Aorta (tissue), 5 donors: ENCODE results near the gene ZNF628. TPM values are rescaled to one million over a fixed set of nuclear protein-coding genes. Genes with fewer than 3 reads are reported as not detected.
A peak's percentile ranks its signal among the peaks of the same experiment; 100 is the strongest.
"Not testable (repeated sequence)": the region's sequence is repeated elsewhere in the genome, so short reads cannot be mapped to it uniquely, and the experiment has no call there.

Experiments
- ATAC-seq: fragments of 200-7000 bp; cut with Tn5 transposase; one replicate; pipeline ENCODE4 v1.9.1; 2022; ENCODE audit warnings: moderate library complexity; ENCODE audit not compliant: low FRiP score
- DNase-seq, 2 donors: peaks; one replicate each; pipeline ENCODE4 v3.0.0-alpha.2; 2020
- H3K27ac ChIP-seq, 2 donors: one replicate each; pipeline ENCODE4 v1.5.1; 2013; ENCODE audit warnings: low read length in 2 of 2, mild to moderate bottlenecking in 2 of 2, moderate library complexity in 2 of 2, control low read depth in 1 of 2, inconsistent platforms in 1 of 2, low read depth in 1 of 2
- H3K27me3 ChIP-seq, 2 donors: one replicate each; pipeline ENCODE4 v1.6.1; 2013; ENCODE audit warnings: control low read depth in 1 of 2, low read length in 1 of 2, mild to moderate bottlenecking in 1 of 2, moderate library complexity in 1 of 2; ENCODE audit not compliant: insufficient read depth in 2 of 2, control insufficient read depth in 1 of 2
- H3K36me3 ChIP-seq, 2 donors: one replicate each; pipeline ENCODE4 v1.6.1; 2013; ENCODE audit warnings: control low read depth in 1 of 2, low read length in 1 of 2, mild to moderate bottlenecking in 1 of 2; ENCODE audit not compliant: insufficient read depth in 2 of 2, control insufficient read depth in 1 of 2
- H3K4me1 ChIP-seq, 2 donors: one replicate each; pipeline ENCODE4 v1.6.1; 2013; ENCODE audit warnings: low read length in 2 of 2, control low read depth in 1 of 2, mild to moderate bottlenecking in 1 of 2, moderate library complexity in 1 of 2; ENCODE audit not compliant: insufficient read depth in 2 of 2, control insufficient read depth in 1 of 2
- H3K4me3 ChIP-seq, 2 donors: one replicate each; pipeline ENCODE4 v1.5.1; 2013; ENCODE audit warnings: low read length in 2 of 2, control low read depth in 1 of 2, mild to moderate bottlenecking in 1 of 2
- H3K9me3 ChIP-seq: one replicate; pipeline ENCODE4 v1.6.1; 2013; ENCODE audit warnings: mild to moderate bottlenecking, low read length; ENCODE audit not compliant: control insufficient read depth
- WGBS, 2 donors: extraction: QIAGEN DNeasy Blood & Tissue Kit; methylation state at CpG; one replicate each; pipeline ENCODE4 v1.1.7; 2013; 5-methylcytosine and 5-hydroxymethylcytosine counted together
- intact Hi-C, 2 donors: fragments of 100-400 bp; cut with DNase I; formaldehyde crosslinking; loops; one replicate each; pipeline versions ENCODE4 v1.14.2 to v1.15.0; 2022
- polyA plus RNA-seq, 2 donors: library from polyadenylated mRNA; stranded (reverse); fragments of 200-250 nt; gene quantifications; one replicate each; pipeline ENCODE4 v1.2.3, GENCODE V29; 2013
- total RNA-seq, 2 donors: library from RNA; stranded (reverse); fragmentation: NEBNext Ultra II Directional; extraction: Animal tissue kit (Norgen Biotek cat#: 25700); gene quantifications; one replicate each; pipeline ENCODE4 v1.2.1, GENCODE V29; 2021
- donor health status: healthy with polysubstance abuse.
- donor health status: Bipolar disorder and iron deficiency.
- donor health status: DM: no; HTN: no; CAD: no.
- donor health status: DM: no; HTN: no; CAD: no.
- donor health status: DM: yes; HTN: yes; CAD: no.

ZNF628 gene
- total and polyA plus RNA-seq, 4 donors = 1.3 to 7.0 (median 4.5) TPM

DNA sequence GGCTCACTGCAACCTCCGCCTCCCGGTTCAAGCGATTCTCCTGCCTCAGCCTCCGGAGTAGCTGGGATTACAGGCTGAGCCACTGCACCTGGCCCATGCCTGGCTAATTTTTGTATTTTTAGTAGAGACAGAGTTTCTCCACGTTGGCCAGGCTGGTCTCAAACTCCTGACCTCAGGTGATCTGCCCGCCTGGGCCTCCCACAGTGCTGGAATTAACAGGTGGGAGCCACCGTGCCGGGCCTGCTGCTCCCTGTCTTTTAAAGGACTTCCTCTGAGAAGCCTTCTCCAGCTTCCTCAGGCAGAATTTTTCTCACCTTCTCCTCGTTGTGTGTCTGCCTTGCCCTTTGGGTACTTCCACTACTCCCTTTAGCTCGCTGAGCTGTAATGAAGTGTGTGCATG, 20.4 kb downstream of the ZNF628 start:
- H3K4me3 ChIP-seq, DNase-seq, H3K36me3 ChIP-seq, H3K27me3 ChIP-seq, H3K27ac ChIP-seq, H3K4me1 ChIP-seq, intact Hi-C loops, H3K9me3 ChIP-seq, ATAC-seq: not testable (repeated sequence)
- 77 to 82% methylated on average over 10 of the region's 10 CpGs for WGBS, 2 donors

DNA sequence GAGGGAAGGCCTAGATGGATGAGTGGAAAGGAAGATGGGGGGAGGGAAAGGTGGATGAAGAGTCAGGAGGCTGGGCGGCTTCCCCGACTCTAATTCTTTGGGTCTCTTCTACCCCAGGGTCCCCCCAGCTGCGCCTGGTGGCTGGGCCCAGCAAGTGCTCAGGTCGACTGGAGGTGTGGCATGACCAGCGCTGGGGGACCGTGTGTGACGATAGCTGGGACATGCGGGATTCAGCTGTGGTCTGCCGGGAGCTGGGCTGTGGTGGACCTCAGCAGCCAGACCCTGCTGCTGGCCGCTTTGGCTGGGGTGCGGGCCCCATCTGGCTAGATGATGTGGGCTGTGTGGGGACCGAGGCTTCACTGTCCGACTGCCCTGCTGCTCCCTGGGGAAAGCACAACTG, 21.3 kb downstream of the ZNF628 start:
- ATAC-seq (no peak), DNase-seq (no peak)
- Histone ChIP-seq H3K36me3 (no peaks in the 10 kb centered on the region), H3K4me1 (no peaks in the 10 kb centered on the region), H3K27me3 (no peaks in the 10 kb centered on the region), H3K9me3 (no peaks in the 10 kb centered on the region), H3K27ac (no peak overlapping the region), H3K4me3 (no peak overlapping the region)
- 84 to 85% methylated on average over 13 of the region's 13 CpGs for WGBS, 2 donors
- intact Hi-C loops = no loop called here

DNA sequence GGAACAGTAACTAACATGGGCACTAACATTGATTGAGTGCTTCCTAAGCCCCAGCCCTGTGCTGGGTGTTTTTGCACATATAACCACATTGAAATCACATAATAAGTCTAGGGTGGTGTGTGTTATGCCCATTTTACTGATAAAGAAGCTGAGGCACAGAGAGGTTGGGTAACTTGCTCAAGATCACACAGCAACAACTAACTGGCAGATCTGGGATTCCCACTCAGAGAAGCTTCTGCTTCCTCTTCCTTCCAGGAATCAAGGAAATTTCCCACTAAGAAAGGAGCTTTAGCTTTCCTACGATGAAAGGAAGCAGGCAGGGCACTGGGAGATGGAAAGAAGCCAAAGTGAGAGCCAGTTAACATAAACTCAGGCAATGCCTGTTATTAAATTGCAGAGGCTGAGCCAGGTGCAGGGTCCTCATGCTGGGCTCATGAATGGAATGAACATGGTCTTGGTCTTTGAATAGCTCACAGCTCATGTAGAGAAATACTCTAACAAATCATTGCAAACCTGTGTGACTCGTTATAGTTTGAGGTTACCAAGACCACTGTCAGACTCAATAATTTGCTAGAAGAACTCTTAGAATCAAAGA, 21.9 kb downstream of the ZNF628 start:
- no peak overlapping the region for H3K27ac ChIP-seq
- H3K27me3 ChIP-seq = no peaks in the 10 kb centered on the region
- no peak overlapping the region for H3K4me3 ChIP-seq
- intact Hi-C loops = no loop called here
- H3K4me1 ChIP-seq = no peaks in the 10 kb centered on the region
- WGBS, 2 donors = 32 to 38% methylated on average over 2 of the region's 2 CpGs
- no peak for ATAC-seq
- DNase-seq = no peak
- H3K36me3 ChIP-seq = no peaks in the 10 kb centered on the region
- H3K9me3 ChIP-seq = no peaks in the 10 kb centered on the region

DNA sequence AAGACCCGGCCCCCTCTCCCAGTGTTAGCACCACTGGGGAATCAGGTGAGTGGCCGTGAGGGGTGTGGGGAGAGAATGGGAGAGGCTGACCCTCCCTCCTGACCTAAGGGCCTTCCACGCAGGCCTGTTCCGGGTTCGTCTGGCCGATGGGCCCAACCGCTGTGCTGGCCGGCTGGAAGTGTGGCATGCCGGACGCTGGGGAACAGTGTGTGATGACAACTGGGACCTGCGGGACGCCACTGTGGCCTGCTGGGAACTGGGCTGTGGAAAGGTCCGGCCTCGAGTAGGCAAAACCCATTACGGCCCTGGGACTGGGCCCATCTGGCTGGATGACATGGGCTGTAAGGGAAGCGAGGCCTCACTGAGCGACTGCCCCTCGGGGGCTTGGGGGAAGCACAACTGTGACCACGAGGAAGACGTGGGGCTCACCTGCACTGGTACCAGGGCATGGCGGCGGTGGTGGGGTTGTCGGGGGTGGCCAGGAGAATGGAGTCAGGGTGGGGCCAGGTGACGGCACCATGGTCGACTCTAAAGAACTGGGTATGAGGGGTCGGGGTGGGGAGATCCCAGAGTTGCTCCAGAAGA, 24.0 kb downstream of the ZNF628 start:
- Histone ChIP-seq H3K27me3 (no peaks in the 10 kb centered on the region), H3K4me1 (no peaks in the 10 kb centered on the region), H3K36me3 (no peaks in the 10 kb centered on the region), H3K4me3 (no peak overlapping the region), H3K9me3 (no peaks in the 10 kb centered on the region), H3K27ac (no peak overlapping the region)
- intact Hi-C loops = loop anchor here in 1 of 2 donors (5.0 kb wide), 2 partner anchors 33 to 358 kb away; no protein-coding TSS in a partner anchor
- WGBS, 2 donors = 94% methylated on average over 26 of the region's 26 CpGs
- DNase-seq = peak in 1 of 2 donors; percentile 41
- ATAC-seq = no peak

DNA sequence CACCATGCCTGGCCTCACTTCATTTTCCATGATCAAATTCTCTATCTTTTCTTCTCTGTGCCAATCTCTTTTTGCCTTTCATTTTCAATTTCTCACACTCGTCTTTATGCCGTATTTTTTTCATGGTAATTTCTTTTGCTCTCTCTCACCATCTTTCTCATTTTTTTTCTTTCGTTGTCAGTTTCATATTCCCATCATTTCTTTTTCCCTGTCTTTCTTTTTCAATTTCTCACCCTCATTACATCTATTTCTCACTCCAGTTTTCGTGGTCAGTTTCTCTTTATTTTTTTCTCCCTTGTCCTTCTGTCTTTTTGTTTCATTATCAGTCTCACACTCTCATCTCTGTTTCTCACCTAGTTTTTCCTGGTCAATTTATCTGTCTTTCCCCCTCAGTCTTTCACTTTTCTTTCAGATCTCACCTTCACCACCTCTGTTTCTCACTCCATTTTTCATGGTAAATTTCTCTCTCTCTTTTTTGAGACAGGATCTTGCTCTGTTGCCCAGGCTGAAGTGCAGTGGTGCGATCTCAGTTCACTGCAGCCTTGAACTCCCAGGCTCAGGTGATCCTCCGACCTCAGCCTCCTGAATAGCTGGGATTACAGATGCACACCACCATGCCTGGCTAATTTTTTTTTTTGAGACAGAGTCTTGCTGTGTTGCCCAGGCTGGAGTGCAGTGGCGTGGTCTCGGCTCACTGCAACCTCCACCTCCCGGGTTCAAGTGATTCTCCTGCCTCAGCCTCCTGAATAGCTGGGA, 26.0 kb downstream of the ZNF628 start:
- Histone ChIP-seq H3K4me3 (no peak overlapping the region), H3K27ac (no peak overlapping the region), H3K36me3 (no peaks in the 10 kb centered on the region), H3K9me3 (no peaks in the 10 kb centered on the region), H3K27me3 (no peaks in the 10 kb centered on the region), H3K4me1 (no peaks in the 10 kb centered on the region)
- ATAC-seq = no peak
- WGBS, 2 donors = 94 to 96% methylated on average over 9 of the region's 9 CpGs
- no peak for DNase-seq
- intact Hi-C loops = loop anchor here in 1 of 2 donors (5.0 kb wide), 2 partner anchors 35 to 360 kb away; no protein-coding TSS in a partner anchor

DNA sequence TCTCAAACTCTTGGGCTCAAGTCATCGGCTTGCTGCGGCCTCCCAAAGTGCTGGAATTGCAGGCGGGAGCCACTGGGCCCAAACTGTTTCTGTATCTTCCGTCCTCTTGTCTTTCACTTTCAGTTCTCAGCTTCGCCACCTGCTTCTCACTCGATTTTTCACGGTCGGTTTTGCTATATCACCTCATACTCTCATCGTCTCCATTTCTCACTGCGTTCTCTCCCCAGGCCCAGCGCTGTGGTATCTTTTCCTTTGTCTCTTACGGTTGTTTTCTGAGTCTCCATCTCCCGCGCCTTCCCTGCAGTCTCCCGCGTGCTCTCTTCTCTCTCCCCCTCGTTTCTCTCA, 26.7 kb downstream of the ZNF628 start:
- DNase-seq = peak in 1 of 2 donors; percentile 40
- WGBS, 2 donors = 82 to 90% methylated on average over 17 of the region's 17 CpGs
- ATAC-seq = no peak
- Histone ChIP-seq H3K27ac (no peak overlapping the region), H3K36me3 (no peaks in the 10 kb centered on the region), H3K4me1 (no peaks in the 10 kb centered on the region), H3K9me3 (no peaks in the 10 kb centered on the region), H3K4me3 (no peak overlapping the region), H3K27me3 (no peaks in the 10 kb centered on the region)
- intact Hi-C loops = loop anchor here in 1 of 2 donors (5.0 kb wide), 2 partner anchors 36 to 361 kb away; no protein-coding TSS in a partner anchor

DNA sequence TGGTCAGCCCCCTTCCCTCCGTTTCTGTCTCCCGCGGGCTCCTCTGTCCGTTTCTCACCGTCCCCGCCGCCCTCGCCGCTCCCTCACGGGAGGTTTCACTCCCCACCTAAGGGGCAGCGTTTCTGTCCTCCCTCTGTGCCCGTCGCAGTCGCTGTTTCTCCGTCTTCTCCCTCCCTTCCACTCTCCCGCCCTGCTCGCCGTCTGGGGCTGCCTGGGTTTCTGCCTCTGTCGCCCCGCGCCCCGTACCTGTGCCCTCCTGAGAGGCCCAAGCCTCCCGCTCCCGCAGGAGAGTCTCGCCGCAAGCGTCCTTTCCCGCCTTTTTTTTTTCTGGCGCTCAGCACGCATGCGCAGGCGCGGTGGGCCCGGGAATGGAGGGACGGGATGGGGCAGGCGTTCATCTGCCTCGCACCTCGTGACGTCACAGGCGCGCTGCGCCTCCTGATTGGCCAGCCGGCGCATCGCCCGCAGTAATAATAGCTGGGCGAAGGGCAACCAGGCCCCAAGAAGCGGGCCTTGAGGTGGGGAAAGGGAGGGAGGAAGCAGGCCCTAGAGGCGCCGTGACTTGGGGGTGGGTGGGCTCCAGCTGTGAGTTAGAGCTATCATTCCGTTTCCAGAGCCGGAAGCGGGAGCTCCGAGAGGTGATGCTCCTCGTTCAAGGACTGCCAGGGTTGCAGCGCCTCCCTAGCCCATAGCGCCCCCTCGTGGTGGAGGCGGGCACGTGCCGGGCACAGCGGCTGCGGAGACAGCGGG, 27.3 kb downstream of the ZNF628 start:
- H3K36me3 ChIP-seq = no peaks in the 10 kb centered on the region

DNA sequence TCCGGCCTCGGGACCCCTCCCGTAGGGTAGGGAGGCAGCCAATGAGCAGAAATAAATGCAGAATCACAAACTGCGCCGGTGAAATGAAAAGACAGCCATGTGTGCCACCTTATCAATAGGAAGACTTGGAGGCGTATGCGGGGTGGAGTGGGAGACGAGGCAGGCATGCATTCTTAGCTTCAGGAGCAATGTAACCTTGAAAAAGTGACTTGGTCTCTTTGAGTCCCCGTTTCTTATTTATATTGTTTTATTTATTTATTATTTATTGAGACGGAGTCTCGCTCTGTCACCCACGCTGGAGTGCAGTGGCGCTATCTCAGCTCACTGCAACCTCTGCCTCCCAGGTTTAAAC, 27.8 kb downstream of the ZNF628 start:
- no peak for DNase-seq
- Histone ChIP-seq H3K4me3 (no peak overlapping the region), H3K4me1 (no peaks in the 10 kb centered on the region), H3K9me3 (no peaks in the 10 kb centered on the region), H3K36me3 (no peaks in the 10 kb centered on the region), H3K27ac (no peak overlapping the region), H3K27me3 (no peaks in the 10 kb centered on the region)
- ATAC-seq = no peak
- WGBS, 2 donors = 31 to 32% methylated on average over 13 of the region's 13 CpGs
- intact Hi-C loops = loop anchor here (2.0 to 5.0 kb wide), 4 partner anchors 35 to 362 kb away; no protein-coding TSS in a partner anchor

More for the DNA sequence above, 27.3 kb downstream of the ZNF628 start:
- H3K4me1 ChIP-seq = no peaks in the 10 kb centered on the region
- 8 to 9% methylated on average over 62 to 64 of the region's 64 CpGs for WGBS, 2 donors
- H3K27me3 ChIP-seq = no peaks in the 10 kb centered on the region
- DNase-seq (peak; percentile 96 to 98), ATAC-seq (peak; percentile 98)
- no peak overlapping the region for H3K27ac ChIP-seq
- H3K4me3 ChIP-seq = peak overlapping the region in 1 of 2 donors; percentile 7
- intact Hi-C loops = loop anchor here (2.0 to 5.0 kb wide), 4 partner anchors 35 to 361 kb away; no protein-coding TSS in a partner anchor
- H3K9me3 ChIP-seq = no peaks in the 10 kb centered on the region
